Endothelial cell (in vitro differentiated cells): ENCODE results near the gene VAMP4. TPM values are rescaled to one million over a fixed set of nuclear protein-coding genes. Genes with fewer than 3 reads are reported as not detected.

ENCODE experiments used
- DNase-seq: peaks from one replicate; pipeline ENCODE4 v3.0.0; 2021; ENCODE audit warnings: low spot score
- H3K27ac Mint-ChIP-seq: one replicate; pipeline ENCODE4 v1.8.0; 2021; ENCODE audit warnings: mixed read lengths, inconsistent platforms; ENCODE audit not compliant: unreplicated experiment
- H3K27me3 Mint-ChIP-seq: one replicate; pipeline ENCODE4 v1.8.0; 2021; ENCODE audit warnings: mild to moderate bottlenecking, moderate library complexity, mixed read lengths, inconsistent platforms; ENCODE audit not compliant: unreplicated experiment
- H3K36me3 Mint-ChIP-seq: one replicate; pipeline ENCODE4 v1.8.0; 2021; ENCODE audit warnings: mild to moderate bottlenecking, low read depth, mixed read lengths, inconsistent platforms; ENCODE audit not compliant: unreplicated experiment
- H3K4me1 Mint-ChIP-seq: one replicate; pipeline ENCODE4 v1.8.0; 2021; ENCODE audit warnings: mild to moderate bottlenecking, mixed read lengths, inconsistent platforms; ENCODE audit not compliant: unreplicated experiment
- H3K4me3 Mint-ChIP-seq: one replicate; pipeline ENCODE4 v1.8.0; 2021; ENCODE audit warnings: mild to moderate bottlenecking, mixed read lengths, inconsistent platforms; ENCODE audit not compliant: unreplicated experiment
- H3K9me3 Mint-ChIP-seq: one replicate; pipeline ENCODE4 v1.8.0; 2021; ENCODE audit warnings: mixed read lengths, inconsistent platforms; ENCODE audit not compliant: unreplicated experiment
- total RNA-seq: library from RNA; stranded (reverse); fragmentation: NEBNext Ultra II Directional; extraction: Animal tissue kit (Norgen Biotek cat#: 25700); gene quantifications from one replicate; pipeline ENCODE4 v1.2.1, GENCODE V29; 2021; ENCODE audit not compliant: unreplicated experiment
- TF ChIP-seq, protein P1 (sequence below): fragments of 200-600 bp; sonication (generic); IDR thresholded peaks from one replicate; pipeline ENCODE4 v1.5.0; 2021; ENCODE audit warnings: antibody characterized with exemption; ENCODE audit not compliant: unreplicated experiment

The VAMP4 gene
- total RNA-seq, 1 donor from 2014 or later = 11.1 TPM

DNA sequence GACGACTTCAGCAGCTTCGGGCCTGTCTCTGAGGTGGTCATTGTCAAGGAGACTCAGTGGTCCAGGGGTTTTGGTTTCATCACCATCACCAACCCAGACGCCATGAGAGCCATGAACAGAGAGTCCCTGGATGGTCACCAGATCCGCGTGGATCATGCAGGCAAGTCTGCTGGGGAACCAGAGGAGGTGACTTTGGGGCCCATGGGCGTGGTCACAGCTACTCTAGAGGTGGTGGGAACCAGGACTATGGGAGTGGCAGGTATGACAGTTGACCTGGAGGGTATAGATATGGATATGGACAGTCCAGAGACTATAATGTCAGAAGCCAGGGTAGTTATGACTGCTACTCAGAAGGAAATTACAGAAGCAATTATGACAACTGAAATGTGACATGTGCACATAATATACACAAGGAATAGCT, 20.3 kb upstream of the VAMP4 start:
- no peak for DNase-seq
- no peaks in the 10 kb centered on the region for H3K4me1 Mint-ChIP-seq
- H3K4me3 Mint-ChIP-seq = no peak overlapping the region
- TF ChIP-seq, protein P1, sequence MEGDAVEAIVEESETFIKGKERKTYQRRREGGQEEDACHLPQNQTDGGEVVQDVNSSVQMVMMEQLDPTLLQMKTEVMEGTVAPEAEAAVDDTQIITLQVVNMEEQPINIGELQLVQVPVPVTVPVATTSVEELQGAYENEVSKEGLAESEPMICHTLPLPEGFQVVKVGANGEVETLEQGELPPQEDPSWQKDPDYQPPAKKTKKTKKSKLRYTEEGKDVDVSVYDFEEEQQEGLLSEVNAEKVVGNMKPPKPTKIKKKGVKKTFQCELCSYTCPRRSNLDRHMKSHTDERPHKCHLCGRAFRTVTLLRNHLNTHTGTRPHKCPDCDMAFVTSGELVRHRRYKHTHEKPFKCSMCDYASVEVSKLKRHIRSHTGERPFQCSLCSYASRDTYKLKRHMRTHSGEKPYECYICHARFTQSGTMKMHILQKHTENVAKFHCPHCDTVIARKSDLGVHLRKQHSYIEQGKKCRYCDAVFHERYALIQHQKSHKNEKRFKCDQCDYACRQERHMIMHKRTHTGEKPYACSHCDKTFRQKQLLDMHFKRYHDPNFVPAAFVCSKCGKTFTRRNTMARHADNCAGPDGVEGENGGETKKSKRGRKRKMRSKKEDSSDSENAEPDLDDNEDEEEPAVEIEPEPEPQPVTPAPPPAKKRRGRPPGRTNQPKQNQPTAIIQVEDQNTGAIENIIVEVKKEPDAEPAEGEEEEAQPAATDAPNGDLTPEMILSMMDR = no peak
- H3K27ac Mint-ChIP-seq = no peak overlapping the region
- no peaks in the 10 kb centered on the region for H3K9me3 Mint-ChIP-seq
- no peaks in the 10 kb centered on the region for H3K27me3 Mint-ChIP-seq
- no peaks in the 10 kb centered on the region for H3K36me3 Mint-ChIP-seq

DNA sequence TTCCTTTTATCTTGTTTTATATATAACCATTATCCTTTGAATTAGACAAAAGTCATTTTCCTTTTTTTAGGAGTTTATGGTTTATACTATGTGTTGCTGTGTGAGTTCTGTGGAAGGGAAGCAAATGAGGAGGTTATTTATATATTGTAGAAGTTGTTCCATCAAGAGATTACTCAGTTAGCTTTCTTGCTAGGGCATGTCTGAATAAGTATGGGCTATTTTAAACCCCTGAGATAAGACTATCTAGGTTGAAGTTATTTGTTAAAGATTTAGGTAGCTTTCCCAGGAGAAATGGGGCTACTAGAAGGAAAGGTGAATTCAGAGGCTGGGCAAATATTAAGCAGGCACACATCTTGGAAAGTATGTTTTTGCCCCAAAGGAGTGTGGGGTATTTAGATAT, 16.1 kb upstream of the VAMP4 start:
- H3K9me3 Mint-ChIP-seq = no peaks in the 10 kb centered on the region
- no peak overlapping the region for H3K27ac Mint-ChIP-seq
- H3K4me3 Mint-ChIP-seq = no peak overlapping the region
- DNase-seq = no peak
- H3K27me3 Mint-ChIP-seq = peaks cover 2% of the 10 kb centered on the region
- H3K4me1 Mint-ChIP-seq = peaks cover 5% of the 10 kb centered on the region
- TF ChIP-seq, protein P1 = no peak
- H3K36me3 Mint-ChIP-seq = peaks cover 7% of the 10 kb centered on the region

DNA sequence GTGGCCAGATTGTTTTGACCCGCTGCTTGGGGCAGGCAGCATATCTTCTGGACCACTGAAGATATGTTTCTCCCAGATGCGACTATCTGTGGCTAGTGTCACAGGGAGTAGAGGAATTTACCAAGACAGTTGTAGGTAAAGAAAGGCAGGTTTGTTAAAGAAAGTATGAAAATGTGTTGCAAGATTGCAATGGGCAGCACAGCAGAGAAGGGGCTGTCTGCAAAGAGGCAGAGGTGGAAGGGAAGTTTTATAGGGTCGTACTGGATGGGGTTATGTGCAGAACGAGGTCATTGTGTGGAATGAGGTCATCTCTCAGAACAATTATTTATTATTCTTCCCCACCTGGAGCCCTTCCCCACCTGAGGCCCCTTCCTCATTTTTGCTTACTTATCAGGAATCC, 15.0 kb upstream of the VAMP4 start:
- no peak overlapping the region for H3K27ac Mint-ChIP-seq
- no peaks in the 10 kb centered on the region for H3K9me3 Mint-ChIP-seq
- no peak for DNase-seq
- H3K4me3 Mint-ChIP-seq = no peak overlapping the region
- peaks cover 5% of the 10 kb centered on the region for H3K4me1 Mint-ChIP-seq
- peaks cover 7% of the 10 kb centered on the region for H3K36me3 Mint-ChIP-seq
- TF ChIP-seq, protein P1 = no peak
- peaks cover 2% of the 10 kb centered on the region for H3K27me3 Mint-ChIP-seq

DNA sequence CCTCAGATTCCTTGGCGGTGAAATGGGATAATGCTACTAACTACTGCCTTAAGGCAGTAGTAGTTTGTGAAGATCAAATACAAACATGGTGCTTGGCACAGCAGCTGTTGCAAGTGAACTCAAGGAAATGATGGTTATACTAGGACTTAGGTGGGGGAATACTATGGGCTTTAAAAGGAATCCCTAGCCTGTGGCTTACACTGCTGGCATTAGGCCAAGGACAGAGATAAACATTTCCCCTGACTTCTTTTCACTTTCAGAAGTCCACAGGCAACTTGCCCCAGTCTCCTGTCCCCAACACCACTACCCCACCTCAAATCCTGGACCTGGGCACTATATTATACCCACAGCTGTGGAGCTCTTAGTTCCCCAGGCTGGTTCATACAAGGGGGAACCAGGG, 13.1 kb upstream of the VAMP4 start:
- TF ChIP-seq, protein P1 = no peak
- no peaks in the 10 kb centered on the region for H3K9me3 Mint-ChIP-seq
- H3K4me1 Mint-ChIP-seq = peaks cover 5% of the 10 kb centered on the region
- H3K27ac Mint-ChIP-seq = no peak overlapping the region
- no peak overlapping the region for H3K4me3 Mint-ChIP-seq
- H3K27me3 Mint-ChIP-seq = peaks cover 2% of the 10 kb centered on the region
- DNase-seq = no peak
- H3K36me3 Mint-ChIP-seq = peaks cover 7% of the 10 kb centered on the region

DNA sequence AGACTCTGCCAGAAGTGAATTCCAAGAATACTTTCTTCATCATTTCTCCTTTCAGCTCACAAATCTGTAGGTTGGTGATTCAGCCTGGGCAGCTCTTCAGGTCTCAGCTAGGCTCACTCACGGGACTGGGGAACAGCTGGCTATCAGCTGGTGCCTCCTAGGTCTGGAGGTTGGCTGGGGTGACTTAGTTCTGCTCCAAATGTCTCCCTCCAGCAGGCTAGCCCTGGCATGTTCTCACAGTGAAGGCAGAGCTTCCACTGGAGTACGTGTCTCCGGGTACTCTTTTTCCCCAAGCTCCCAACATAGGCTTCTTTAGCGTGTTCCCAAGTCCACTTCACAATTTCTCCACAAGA, 12.5 kb upstream of the VAMP4 start:
- no peaks in the 10 kb centered on the region for H3K9me3 Mint-ChIP-seq
- no peak overlapping the region for H3K4me3 Mint-ChIP-seq
- no peak for DNase-seq
- peak overlapping the region; percentile 19 for H3K27ac Mint-ChIP-seq
- H3K4me1 Mint-ChIP-seq = peaks cover 5% of the 10 kb centered on the region
- H3K36me3 Mint-ChIP-seq = peaks cover 7% of the 10 kb centered on the region
- TF ChIP-seq, protein P1 = no peak
- peaks cover 2% of the 10 kb centered on the region for H3K27me3 Mint-ChIP-seq
